GM19397 (cell line): ENCODE measurements around the gene KCNK18.

Experiments
- ATAC-seq: cut with Tn5 transposase; IDR thresholded peaks from one replicate; pipeline ENCODE4 v1.9.1; 2021; ENCODE audit warnings: mild to moderate bottlenecking, moderate library complexity; ENCODE audit not compliant: unreplicated experiment

KCNK18 gene

DNA sequence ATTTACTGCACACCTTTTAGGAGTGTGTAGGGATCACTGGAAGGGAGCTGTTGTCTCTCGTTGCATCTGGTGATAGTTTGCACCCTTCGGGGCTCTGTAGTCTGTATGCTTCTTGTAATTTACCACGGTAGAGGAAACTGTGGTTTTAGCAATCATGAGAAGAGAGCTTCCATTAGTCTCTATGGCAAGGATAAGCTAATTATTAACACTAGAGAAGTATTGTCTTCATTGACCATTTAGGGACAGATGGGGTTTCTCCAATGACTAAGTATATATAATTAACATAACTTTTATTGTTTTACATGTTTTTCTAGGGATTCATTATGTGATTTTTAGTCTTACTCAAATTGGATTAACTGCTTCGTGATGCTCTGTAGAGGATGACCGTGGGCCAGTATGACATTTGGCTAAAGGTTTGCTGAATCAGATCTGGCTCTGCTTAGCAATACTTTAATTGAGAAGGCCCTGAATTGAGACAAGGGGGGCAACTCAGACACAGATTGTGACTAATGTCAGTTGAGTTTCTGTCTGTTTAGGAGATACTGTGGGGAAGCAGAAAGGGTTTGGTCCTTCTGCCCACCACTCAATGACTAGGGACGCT lies 52.3 kb downstream of the KCNK18 start:
- ATAC-seq, result no peak

DNA sequence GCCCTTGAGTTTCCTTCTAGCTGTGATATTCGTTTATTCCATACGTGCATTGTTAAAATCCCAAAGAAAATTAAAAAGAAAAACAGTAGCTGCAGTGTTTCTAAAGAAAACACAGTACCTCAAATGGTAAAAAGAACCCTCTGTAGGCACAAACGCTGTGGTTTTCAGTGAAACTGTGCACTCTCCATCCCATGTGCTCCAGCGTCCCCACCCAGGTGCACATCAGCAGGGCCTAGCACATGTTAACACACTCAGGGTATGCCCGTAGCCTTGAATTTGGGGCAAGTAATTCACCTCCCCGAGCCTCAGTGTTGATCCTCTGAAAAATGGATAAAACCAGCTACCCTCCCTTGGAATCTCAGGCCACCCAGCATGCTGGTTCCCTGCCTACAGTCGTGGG lies 53.1 kb downstream of the KCNK18 start:
- no peak for ATAC-seq

- no peak for ATAC-seq
Measured at GRCh38 chr10:117253908-117254307, 56.6 kb downstream of the KCNK18 start.

GRCh38 chr10:117254338-117254737 lies 57.0 kb downstream of the KCNK18 start:
- no peak for ATAC-seq

GRCh38 chr10:117254774-117255735 lies 57.8 kb downstream of the KCNK18 start:
- ATAC-seq, result no peak

DNA sequence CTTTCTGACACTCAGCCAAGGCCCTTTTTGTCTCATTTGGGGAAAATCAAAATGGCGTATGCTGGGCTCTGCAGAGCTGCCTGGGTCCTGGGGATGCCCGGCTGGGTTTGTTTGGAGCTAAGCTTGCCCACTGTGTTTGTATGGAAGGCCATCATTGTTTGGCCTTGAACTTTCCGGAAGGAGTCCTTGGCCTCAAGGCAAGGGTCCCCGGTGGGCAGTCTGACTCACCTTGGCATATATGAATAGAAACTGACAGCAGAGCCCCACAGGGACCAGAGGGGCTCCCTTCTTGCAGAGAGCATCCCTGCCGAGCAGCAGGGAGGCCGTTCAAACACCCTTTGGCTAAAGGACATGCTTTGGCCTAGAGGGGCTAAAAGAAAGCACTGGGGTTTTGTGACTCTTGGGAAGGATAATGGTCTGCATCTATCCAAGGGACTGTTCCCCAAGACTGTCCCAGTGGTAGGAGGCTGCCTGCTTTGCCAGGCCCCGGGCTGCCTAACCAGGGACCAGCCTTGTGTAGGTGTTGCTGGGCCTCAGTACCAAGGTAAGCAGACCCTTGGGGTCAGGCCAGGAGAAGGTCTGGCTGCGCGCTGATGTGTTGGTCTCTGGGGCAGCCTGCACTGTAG lies 58.7 kb downstream of the KCNK18 start:
- no peak for ATAC-seq

GRCh38 chr10:117256910-117257309 lies 59.6 kb downstream of the KCNK18 start:
- no peak for ATAC-seq

GRCh38 chr10:117257721-117258120 lies 60.4 kb downstream of the KCNK18 start:
- no peak for ATAC-seq

- ATAC-seq, result no peak
Measured at GRCh38 chr10:117259279-117259678, 62.0 kb downstream of the KCNK18 start.
